SJSA1 (cell line): ENCODE measurements around the gene KLHL22. TPM values are rescaled to one million over a fixed set of nuclear protein-coding genes. Genes with fewer than 3 reads are reported as not detected.

ENCODE experiments used
- DNase-seq, 2 experiments: peaks; one replicate each; pipeline ENCODE4 v3.0.0-alpha.2; 2015 to 2020; ENCODE audit warnings: low spot score in 2 of 2, low read depth in 1 of 2
- H3K27ac ChIP-seq: fragments of 250-450 bp; sonication (Bioruptor Pico); 2 replicates; pipeline ENCODE4 v1.5.1; 2020; ENCODE audit warnings: mild to moderate bottlenecking, moderate library complexity
- H3K27me3 ChIP-seq: fragments of 250-450 bp; sonication (Bioruptor Pico); replicated peaks from 2 replicates; pipeline ENCODE4 v1.5.1; 2020; ENCODE audit warnings: mild to moderate bottlenecking, moderate library complexity
- H3K36me3 ChIP-seq: fragments of 250-450 bp; sonication (Bioruptor Pico); 2 replicates; pipeline ENCODE4 v1.5.1; 2020; ENCODE audit warnings: mild to moderate bottlenecking
- H3K4me1 ChIP-seq: fragments of 250-450 bp; sonication (Bioruptor Pico); replicated peaks from 2 replicates; pipeline ENCODE4 v1.6.1; 2021; ENCODE audit warnings: mild to moderate bottlenecking
- H3K4me3 ChIP-seq: fragments of 250-450 bp; sonication (Bioruptor Pico); 2 replicates; pipeline ENCODE4 v1.5.1; 2020; ENCODE audit warnings: mild to moderate bottlenecking
- H3K9me3 ChIP-seq: fragments of 250-450 bp; sonication (Bioruptor Pico); replicated peaks from 2 replicates; pipeline ENCODE4 v1.5.1; 2020; ENCODE audit warnings: mild to moderate bottlenecking
- total RNA-seq: library from RNA; depleted of rRNA; stranded (reverse); fragments of >200 nt; shearing (Covaris generic); gene quantifications from 2 replicates; pipeline ENCODE4 v1.2.3, GENCODE V29; 2014

KLHL22 gene
- total RNA-seq, 1 experiment from 2014 or later, result 24.2 TPM

DNA sequence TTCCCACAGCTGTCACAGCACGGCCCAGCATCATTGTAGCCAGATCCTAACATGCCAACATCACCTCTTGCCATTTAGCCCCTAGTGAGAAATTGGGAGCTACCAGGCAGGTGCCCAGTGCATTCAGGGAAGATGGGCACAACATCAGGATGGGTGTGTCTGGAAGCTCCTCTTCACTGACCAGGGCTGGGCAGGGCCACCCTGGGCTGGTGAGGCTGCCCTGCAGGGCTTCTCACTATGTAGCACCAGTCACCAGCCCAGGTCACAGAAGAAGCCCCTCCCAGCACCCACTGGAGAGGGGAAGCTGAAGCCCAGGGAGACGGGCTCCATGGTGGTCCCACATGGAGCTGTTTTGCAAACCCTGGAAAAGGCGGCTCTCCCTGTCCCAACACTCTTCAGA is 87.8 kb downstream of the KLHL22 start:
- no peak for DNase-seq
- Histone ChIP-seq H3K36me3 (peaks cover 21% of the 10 kb centered on the region), H3K27ac (no peak overlapping the region), H3K4me1 (no peaks in the 10 kb centered on the region), H3K27me3 (no peaks in the 10 kb centered on the region), H3K4me3 (no peak overlapping the region), H3K9me3 (no peaks in the 10 kb centered on the region)

- H3K4me1 ChIP-seq, result no peaks in the 10 kb centered on the region
- no peaks in the 10 kb centered on the region for H3K27me3 ChIP-seq
- DNase-seq, result no peak
- no peak overlapping the region for H3K27ac ChIP-seq
- H3K36me3 ChIP-seq, result peaks cover 25% of the 10 kb centered on the region
- no peak overlapping the region for H3K4me3 ChIP-seq
- no peaks in the 10 kb centered on the region for H3K9me3 ChIP-seq
Measured at GRCh38 chr22:20406686-20407408, 88.7 kb downstream of the KLHL22 start.

- Histone ChIP-seq H3K4me3 (no peak overlapping the region), H3K36me3 (peaks cover 26% of the 10 kb centered on the region), H3K9me3 (no peaks in the 10 kb centered on the region), H3K4me1 (no peaks in the 10 kb centered on the region), H3K27ac (no peak overlapping the region), H3K27me3 (no peaks in the 10 kb centered on the region)
- no peak for DNase-seq
Measured at GRCh38 chr22:20405931-20406685, 89.5 kb downstream of the KLHL22 start.

DNA sequence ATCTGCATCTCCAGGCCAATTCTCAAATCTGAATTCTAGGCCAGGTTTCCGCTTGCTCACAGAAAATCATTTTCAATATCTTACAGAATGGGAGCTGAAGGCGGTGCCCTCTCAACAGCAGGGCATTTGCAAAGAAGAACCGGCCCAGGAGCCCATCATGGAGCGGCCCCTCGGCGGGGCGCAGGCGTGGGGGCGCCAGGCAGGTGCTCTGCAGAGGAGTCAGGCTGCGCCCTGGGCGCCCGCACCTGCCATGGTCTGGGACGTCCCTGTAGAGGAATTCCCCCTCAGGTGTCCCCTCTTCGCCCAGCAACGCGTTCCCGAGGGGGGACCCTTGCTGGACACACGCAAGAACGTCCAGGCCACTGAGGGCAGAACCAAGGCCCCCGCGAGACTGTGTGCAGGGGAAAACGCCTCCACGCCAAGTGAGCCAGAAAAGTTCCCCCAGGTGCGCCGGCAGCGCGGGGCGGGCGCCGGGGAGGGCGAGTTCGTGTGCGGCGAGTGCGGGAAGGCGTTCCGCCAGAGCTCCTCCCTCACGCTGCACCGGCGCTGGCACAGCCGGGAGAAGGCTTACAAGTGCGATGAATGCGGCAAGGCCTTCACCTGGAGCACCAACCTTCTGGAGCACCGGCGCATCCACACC is 90.2 kb downstream of the KLHL22 start:
- Histone ChIP-seq H3K27ac (no peak overlapping the region), H3K27me3 (no peaks in the 10 kb centered on the region), H3K4me3 (no peak overlapping the region), H3K36me3 (peaks cover 27% of the 10 kb centered on the region), H3K9me3 (no peaks in the 10 kb centered on the region), H3K4me1 (no peaks in the 10 kb centered on the region)
- DNase-seq, result no peak

GRCh38 chr22:20404881-20405280 is 90.7 kb downstream of the KLHL22 start:
- H3K9me3 ChIP-seq, result no peaks in the 10 kb centered on the region
- H3K27me3 ChIP-seq, result no peaks in the 10 kb centered on the region
- H3K4me1 ChIP-seq, result no peaks in the 10 kb centered on the region
- H3K27ac ChIP-seq, result no peak overlapping the region
- peak in 1 of 2 experiments; percentile 16 for DNase-seq
- H3K36me3 ChIP-seq, result peaks cover 27% of the 10 kb centered on the region
- no peak overlapping the region for H3K4me3 ChIP-seq

- Histone ChIP-seq H3K9me3 (no peaks in the 10 kb centered on the region), H3K27me3 (no peaks in the 10 kb centered on the region), H3K4me1 (no peaks in the 10 kb centered on the region), H3K27ac (no peak overlapping the region), H3K36me3 (peaks cover 27% of the 10 kb centered on the region), H3K4me3 (no peak overlapping the region)
- no peak for DNase-seq
Measured at GRCh38 chr22:20403779-20404140, 91.8 kb downstream of the KLHL22 start.

DNA sequence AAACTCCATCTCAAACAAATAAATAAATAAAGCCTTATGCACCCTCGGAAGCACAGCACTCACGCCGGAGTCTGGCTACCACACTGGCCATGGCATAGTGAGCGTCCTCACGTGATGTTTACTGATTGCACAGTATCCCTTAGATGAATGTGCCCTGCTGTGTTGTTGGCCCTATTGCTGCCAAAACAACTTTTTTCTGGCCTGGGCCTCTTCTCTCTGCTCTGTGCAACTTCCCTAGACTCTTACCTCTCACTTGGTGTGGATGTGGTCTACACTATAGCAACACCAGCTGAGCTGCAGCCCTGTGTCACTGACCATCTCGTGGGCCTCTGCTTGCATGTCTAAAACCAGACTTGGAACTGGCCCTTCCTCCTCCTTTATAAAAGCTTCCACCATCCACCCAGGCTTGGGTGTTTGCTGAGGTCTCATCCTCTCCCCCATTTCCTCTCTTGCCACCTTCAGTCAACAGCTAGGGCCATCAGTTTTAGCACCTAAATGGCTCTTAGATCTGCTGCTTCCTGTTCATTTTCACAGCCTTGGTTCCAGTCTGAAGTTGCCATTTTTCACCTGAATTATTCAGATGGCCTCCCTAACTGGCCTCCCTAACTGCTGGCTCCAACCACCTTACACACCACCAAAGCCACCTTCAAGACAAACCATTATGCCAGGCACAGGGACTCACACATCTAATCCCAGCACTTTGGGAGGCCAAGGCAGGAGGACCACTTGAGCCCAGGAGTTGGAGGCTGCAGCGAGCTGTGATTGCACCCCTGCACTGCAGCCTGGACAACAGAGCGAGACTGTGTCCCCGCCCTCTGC is 92.4 kb downstream of the KLHL22 start:
- Histone ChIP-seq H3K4me1 (no peaks in the 10 kb centered on the region), H3K36me3 (peaks cover 27% of the 10 kb centered on the region), H3K27me3 (no peaks in the 10 kb centered on the region), H3K27ac (no peak overlapping the region), H3K9me3 (no peaks in the 10 kb centered on the region), H3K4me3 (no peak overlapping the region)
- DNase-seq, result peak in 1 of 2 experiments; percentile 19

- Histone ChIP-seq H3K27ac (no peak overlapping the region), H3K9me3 (no peaks in the 10 kb centered on the region), H3K4me1 (peaks cover under 1% of the 10 kb centered on the region), H3K36me3 (peaks cover 18% of the 10 kb centered on the region), H3K4me3 (no peak overlapping the region), H3K27me3 (no peaks in the 10 kb centered on the region)
- no peak for DNase-seq
Measured at GRCh38 chr22:20401376-20402014, 94.1 kb downstream of the KLHL22 start.

DNA sequence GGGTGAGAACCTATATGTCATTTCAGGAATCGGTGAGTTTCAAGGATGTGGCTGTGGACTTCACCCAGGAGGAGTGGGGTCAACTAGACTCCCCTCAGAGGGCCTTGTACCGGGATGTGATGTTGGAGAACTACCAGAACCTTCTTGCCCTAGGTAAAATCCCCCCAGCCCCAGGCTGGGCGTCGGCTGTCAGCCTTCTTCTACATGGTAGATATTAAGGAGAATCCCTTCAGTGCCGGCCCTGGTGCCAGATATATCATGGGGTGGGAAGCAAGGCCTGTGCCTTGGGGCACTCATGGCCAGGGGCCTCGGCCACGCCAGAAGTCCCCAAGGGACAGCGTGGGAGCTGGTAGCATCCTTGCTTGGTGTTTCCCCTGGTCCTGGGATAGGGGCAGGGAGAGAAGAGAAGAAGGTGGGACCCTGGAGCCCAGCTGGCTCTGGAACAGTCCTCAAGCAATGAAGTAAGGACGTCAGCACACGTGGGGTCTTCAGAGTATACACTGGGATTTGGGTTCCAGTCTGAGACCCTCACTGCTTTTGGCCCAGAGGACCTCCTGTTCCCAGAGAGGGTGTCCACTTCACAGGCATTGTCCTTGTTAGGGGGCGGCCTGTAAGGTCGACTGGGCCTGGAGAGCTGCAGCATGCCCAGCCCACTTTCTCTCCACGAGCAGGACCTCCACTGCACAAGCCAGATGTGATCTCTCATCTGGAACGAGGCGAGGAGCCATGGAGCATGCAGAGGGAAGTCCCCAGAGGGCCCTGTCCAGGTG is 94.8 kb downstream of the KLHL22 start:
- no peaks in the 10 kb centered on the region for H3K9me3 ChIP-seq
- H3K4me1 ChIP-seq, result peaks cover 5% of the 10 kb centered on the region
- peaks cover 11% of the 10 kb centered on the region for H3K36me3 ChIP-seq
- H3K27me3 ChIP-seq, result no peaks in the 10 kb centered on the region
- no peak overlapping the region for H3K4me3 ChIP-seq
- no peak overlapping the region for H3K27ac ChIP-seq
- DNase-seq, result no peak

DNA sequence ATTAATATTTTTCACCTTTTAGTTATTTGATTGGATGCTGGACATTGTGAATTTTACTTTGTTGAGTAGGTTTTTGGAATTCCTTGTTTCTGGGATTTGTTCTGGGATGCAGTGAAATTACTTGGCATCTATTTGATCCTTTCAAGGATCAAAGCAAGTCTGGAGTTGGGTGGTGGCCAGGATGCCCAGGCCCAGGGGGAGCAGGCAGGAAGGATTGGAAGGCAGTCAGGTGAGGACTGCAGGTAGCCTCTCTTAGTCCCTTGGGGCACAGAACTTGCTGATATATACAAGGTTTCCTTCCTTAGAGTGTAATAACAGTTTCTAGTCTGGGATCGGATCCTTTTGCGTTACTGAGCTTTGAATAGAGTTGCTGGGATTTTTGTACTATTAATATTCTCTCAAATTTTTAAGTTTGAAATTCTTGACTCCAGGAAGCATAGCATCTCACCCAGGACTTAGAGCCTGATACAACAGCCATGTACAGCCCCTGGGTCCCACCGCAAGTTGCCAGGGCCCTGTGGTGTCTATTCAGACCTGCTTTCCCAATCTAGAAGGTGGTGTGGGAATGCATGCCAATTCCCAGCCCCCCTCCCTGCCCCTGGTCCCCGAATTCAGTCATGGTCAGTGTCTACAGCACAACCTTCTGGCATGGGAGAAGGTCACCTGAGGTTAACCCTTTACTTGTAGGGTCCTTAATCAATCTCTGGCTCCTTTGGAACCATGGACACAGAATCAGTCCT is 95.6 kb downstream of the KLHL22 start:
- H3K9me3 ChIP-seq, result no peaks in the 10 kb centered on the region
- no peak overlapping the region for H3K4me3 ChIP-seq
- H3K4me1 ChIP-seq, result peaks cover 8% of the 10 kb centered on the region
- no peaks in the 10 kb centered on the region for H3K27me3 ChIP-seq
- no peak for DNase-seq
- no peak overlapping the region for H3K27ac ChIP-seq
- H3K36me3 ChIP-seq, result peaks cover 6% of the 10 kb centered on the region

- no peak for DNase-seq
- Histone ChIP-seq H3K4me1 (peaks cover 21% of the 10 kb centered on the region), H3K9me3 (no peaks in the 10 kb centered on the region), H3K27me3 (no peaks in the 10 kb centered on the region), H3K27ac (no peak overlapping the region), H3K4me3 (no peak overlapping the region), H3K36me3 (peaks cover 10% of the 10 kb centered on the region)
Measured at GRCh38 chr22:20398420-20398819, 97.2 kb downstream of the KLHL22 start.

DNA sequence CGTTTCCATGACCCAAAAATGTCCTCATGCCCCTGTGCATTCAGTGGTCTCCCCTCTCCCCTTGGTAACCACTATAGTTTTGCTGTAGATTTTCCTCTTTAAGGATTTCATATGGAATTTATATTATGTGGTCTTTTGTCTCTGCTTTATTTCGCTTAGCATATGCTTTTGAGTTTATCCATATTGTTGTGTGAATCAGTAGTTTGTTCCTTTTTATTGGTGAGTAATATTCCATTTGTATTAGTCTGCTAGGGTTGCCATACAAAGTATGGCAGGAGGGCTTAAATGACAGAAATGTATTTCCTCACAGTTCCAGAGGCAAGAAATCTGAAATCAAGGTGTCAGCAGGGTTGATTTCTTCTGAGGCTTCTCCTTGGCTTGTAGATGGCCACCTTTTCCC is 98.1 kb downstream of the KLHL22 start:
- Histone ChIP-seq H3K27ac (no peak overlapping the region), H3K9me3 (no peaks in the 10 kb centered on the region)

More for the DNA sequence above, 98.1 kb downstream of the KLHL22 start:
- Histone ChIP-seq H3K4me3 (no peak overlapping the region), H3K27me3 (no peaks in the 10 kb centered on the region), H3K36me3 (peaks cover 10% of the 10 kb centered on the region), H3K4me1 (peaks cover 23% of the 10 kb centered on the region)
- DNase-seq, result no peak
